BJ (cell line): ENCODE results near the gene HNMT. TPM values are rescaled to one million over a fixed set of nuclear protein-coding genes. Genes with fewer than 3 reads are reported as not detected.

Experiments
- CTCF ChIA-PET: fragments of 350-600 bp; formaldehyde crosslinking; extraction: SDS; loops from one replicate; lab custom pipeline; 2021; ENCODE audit warnings: antibody characterized with exemption, inconsistent platforms; lab: Yijun Ruan, JAX
- POLR2A ChIA-PET: fragments of 300-600 bp; sonication (Branson Sonifier 250); formaldehyde crosslinking; extraction: SDS; loops from one replicate; lab custom pipeline; 2021; ENCODE audit warnings: antibody characterized with exemption; lab: Charles Lee
- DNase-seq: peaks from one replicate; pipeline ENCODE4 v3.0.0-alpha.2; 2011; ENCODE audit warnings: low read depth
- H3K27me3 ChIP-seq: 2 replicates; pipeline ENCODE4 v1.6.0; 2011; ENCODE audit warnings: low read length; ENCODE audit not compliant: control insufficient read depth, insufficient read depth
- H3K36me3 ChIP-seq: 2 replicates; pipeline ENCODE4 v1.5.1; 2011; ENCODE audit warnings: low read length; ENCODE audit not compliant: control insufficient read depth, insufficient read depth
- H3K4me3 ChIP-seq: 2 replicates; pipeline ENCODE4 v1.5.1; 2011; ENCODE audit warnings: low read depth, mild to moderate bottlenecking, control low read depth, low read length
- CTCF ChIP-seq: IDR thresholded peaks from 2 replicates; pipeline ENCODE4 v1.5.1; 2011; ENCODE audit warnings: low read depth, mild to moderate bottlenecking, control low read depth, inconsistent platforms, low read length, moderate library complexity; ENCODE audit not compliant: insufficient read depth
- polyA plus RNA-seq: library from polyadenylated mRNA; depleted of rRNA; stranded (reverse); fragments of >200 nt; gene quantifications from 2 replicates; pipeline ENCODE4 v1.2.3, GENCODE V29; 2011

HNMT gene
- polyA plus RNA-seq, 1 experiment: 7.7 TPM

- ChIA-PET CTCF (interaction anchor here (1.0 to 1.3 kb wide), 3 partner anchors 11 to 162 kb away, joined by 3 read pairs; no protein-coding TSS in a partner anchor), POLR2A (interaction anchor here (0.6 kb wide), 1 partner anchor 742 kb away, joined by 3 read pairs; no protein-coding TSS in a partner anchor)
- no peaks in the 10 kb centered on the region for H3K36me3 ChIP-seq
- DNase-seq: no peak
- no peaks in the 10 kb centered on the region for H3K27me3 ChIP-seq
- no peak for TF ChIP-seq CTCF
- no peak overlapping the region for H3K4me3 ChIP-seq
These were observed 36.4 kb upstream of the HNMT start for GRCh38 chr2:137927846-137928245.

- TF ChIP-seq CTCF: no peak
- POLR2A ChIA-PET: no interaction called here
- H3K36me3 ChIP-seq: no peaks in the 10 kb centered on the region
- no peaks in the 10 kb centered on the region for H3K27me3 ChIP-seq
- DNase-seq: peak; percentile 55
- H3K4me3 ChIP-seq: no peak overlapping the region
- CTCF ChIA-PET: interaction anchor here (0.7 to 1.3 kb wide), 4 partner anchors 10 to 161 kb away, joined by 3 to 6 read pairs (median 3); no protein-coding TSS in a partner anchor
These were observed 35.4 kb upstream of the HNMT start for GRCh38 chr2:137928547-137929518.

- DNase-seq: no peak
- TF ChIP-seq CTCF: no peak
- Histone ChIP-seq H3K4me3 (no peak overlapping the region), H3K36me3 (no peaks in the 10 kb centered on the region), H3K27me3 (no peaks in the 10 kb centered on the region)
- POLR2A ChIA-PET: no interaction called here
- CTCF ChIA-PET: interaction anchor here (0.7 to 0.9 kb wide), 2 partner anchors 153 to 158 kb away, joined by 3 to 6 read pairs; no protein-coding TSS in a partner anchor
These were observed 34.8 kb upstream of the HNMT start for GRCh38 chr2:137929519-137929916.

- ChIA-PET POLR2A (no interaction called here), CTCF (no interaction called here)
- TF ChIP-seq CTCF: no peak
- no peak for DNase-seq
- H3K36me3 ChIP-seq: no peaks in the 10 kb centered on the region
- no peaks in the 10 kb centered on the region; the same call in 1 of the 2 replicates for H3K27me3 ChIP-seq
- H3K4me3 ChIP-seq: no peak overlapping the region
These were observed 34.1 kb upstream of the HNMT start for GRCh38 chr2:137930146-137930545.

- Histone ChIP-seq H3K27me3 (peaks cover 9% of the 10 kb centered on the region; the same call in 1 of the 2 replicates), H3K4me3 (no peak overlapping the region), H3K36me3 (no peaks in the 10 kb centered on the region)
- CTCF ChIA-PET: no interaction called here
- TF ChIP-seq CTCF: no peak
- DNase-seq: no peak
- POLR2A ChIA-PET: no interaction called here
These were observed 28.7 kb upstream of the HNMT start for GRCh38 chr2:137935591-137935990.
